ENCODE results near the gene ZNF385D. TPM values are rescaled to one million over a fixed set of nuclear protein-coding genes. Genes with fewer than 3 reads are reported as not detected.

The ZNF385D gene
- total RNA-seq, 6 experiments from 2014 or later: 0.06 to 2.7 (median 0.59) TPM; not detected in 1

GRCh38 chr3:21433751-21434150, 317.3 kb downstream of the ZNF385D start:
- no peak for ATAC-seq
- 52% methylated on average over 6 of the region's 6 CpGs for WGBS (ENCODE audit: insufficient coverage, low coverage, low lambda C conversion rate, missing lambda C conversion rate)

DNA sequence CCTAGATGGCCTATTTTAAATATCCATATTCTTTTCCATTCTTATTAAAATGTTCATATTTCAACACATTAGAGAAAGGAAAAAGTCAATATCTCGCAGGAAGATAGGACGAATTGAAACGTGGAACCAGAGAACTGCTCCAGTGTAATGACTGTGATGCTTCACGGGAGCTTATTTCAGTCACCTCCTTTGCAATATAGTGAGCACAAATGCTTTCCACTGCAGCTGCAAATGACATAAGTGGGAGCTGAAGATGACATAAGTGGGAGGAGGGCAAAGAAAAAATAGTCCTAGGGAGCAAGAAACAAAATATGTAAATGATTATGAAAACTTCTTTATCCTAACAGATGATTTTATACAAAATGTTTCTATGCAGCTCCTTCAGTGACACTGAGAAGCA, 324.1 kb downstream of the ZNF385D start:
- no peaks in the 10 kb centered on the region for H3K4me1 ChIP-seq
- ATAC-seq: no peak
- no peak overlapping the region for H3K4me3 ChIP-seq
- intact Hi-C loops (cut with DNase I): no loop called here
- TF ChIP-seq, protein P1, sequence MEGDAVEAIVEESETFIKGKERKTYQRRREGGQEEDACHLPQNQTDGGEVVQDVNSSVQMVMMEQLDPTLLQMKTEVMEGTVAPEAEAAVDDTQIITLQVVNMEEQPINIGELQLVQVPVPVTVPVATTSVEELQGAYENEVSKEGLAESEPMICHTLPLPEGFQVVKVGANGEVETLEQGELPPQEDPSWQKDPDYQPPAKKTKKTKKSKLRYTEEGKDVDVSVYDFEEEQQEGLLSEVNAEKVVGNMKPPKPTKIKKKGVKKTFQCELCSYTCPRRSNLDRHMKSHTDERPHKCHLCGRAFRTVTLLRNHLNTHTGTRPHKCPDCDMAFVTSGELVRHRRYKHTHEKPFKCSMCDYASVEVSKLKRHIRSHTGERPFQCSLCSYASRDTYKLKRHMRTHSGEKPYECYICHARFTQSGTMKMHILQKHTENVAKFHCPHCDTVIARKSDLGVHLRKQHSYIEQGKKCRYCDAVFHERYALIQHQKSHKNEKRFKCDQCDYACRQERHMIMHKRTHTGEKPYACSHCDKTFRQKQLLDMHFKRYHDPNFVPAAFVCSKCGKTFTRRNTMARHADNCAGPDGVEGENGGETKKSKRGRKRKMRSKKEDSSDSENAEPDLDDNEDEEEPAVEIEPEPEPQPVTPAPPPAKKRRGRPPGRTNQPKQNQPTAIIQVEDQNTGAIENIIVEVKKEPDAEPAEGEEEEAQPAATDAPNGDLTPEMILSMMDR (IDR thresholded peaks at IDR 0.05): no peak
- TF ChIP-seq POLR2A (IDR thresholded peaks at IDR 0.05): no peak
- DNase-seq: no peak
- no peaks in the 10 kb centered on the region for H3K9me3 ChIP-seq
- 52% methylated on average over 4 of the region's 4 CpGs for WGBS (ENCODE audit: insufficient coverage, low coverage, low lambda C conversion rate, missing lambda C conversion rate)
- no peak overlapping the region for H3K27ac ChIP-seq
- H3K36me3 ChIP-seq: no peaks in the 10 kb centered on the region
- H3K27me3 ChIP-seq: no peaks in the 10 kb centered on the region

More at GRCh38 chr3:21433751-21434150, 317.3 kb downstream of the ZNF385D start:
- Histone ChIP-seq H3K4me3 (no peak overlapping the region), H3K4me1 (no peaks in the 10 kb centered on the region), H3K9me3 (no peaks in the 10 kb centered on the region), H3K27ac (no peak overlapping the region), H3K36me3 (no peaks in the 10 kb centered on the region), H3K27me3 (no peaks in the 10 kb centered on the region)
- DNase-seq: no peak
- intact Hi-C loops (cut with DNase I): no loop called here
- TF ChIP-seq, protein P1 (IDR thresholded peaks at IDR 0.05): no peak
- no peak for TF ChIP-seq POLR2A (IDR thresholded peaks at IDR 0.05)

GRCh38 chr3:21425715-21426114, 325.3 kb downstream of the ZNF385D start:
- Histone ChIP-seq H3K36me3 (no peaks in the 10 kb centered on the region), H3K27ac (no peak overlapping the region), H3K27me3 (no peaks in the 10 kb centered on the region), H3K9me3 (no peaks in the 10 kb centered on the region), H3K4me1 (no peaks in the 10 kb centered on the region), H3K4me3 (no peak overlapping the region)
- TF ChIP-seq, protein P1 (IDR thresholded peaks at IDR 0.05): no peak
- no peak for TF ChIP-seq POLR2A (IDR thresholded peaks at IDR 0.05)
- WGBS (ENCODE audit: insufficient coverage, low coverage, low lambda C conversion rate, missing lambda C conversion rate): 64% methylated on average over 2 of the region's 2 CpGs
- DNase-seq: no peak
- no peak for ATAC-seq
- intact Hi-C loops (cut with DNase I): no loop called here

- 41% methylated on average over 9 of the region's 9 CpGs for WGBS (ENCODE audit: insufficient coverage, low coverage, low lambda C conversion rate, missing lambda C conversion rate)
- no peaks in the 10 kb centered on the region for H3K9me3 ChIP-seq
- no peaks in the 10 kb centered on the region for H3K4me1 ChIP-seq
- H3K4me3 ChIP-seq: no peak overlapping the region
- no peaks in the 10 kb centered on the region for H3K36me3 ChIP-seq
- TF ChIP-seq, protein P1 (IDR thresholded peaks at IDR 0.05): no peak
- TF ChIP-seq POLR2A (IDR thresholded peaks at IDR 0.05): no peak
- no peaks in the 10 kb centered on the region for H3K27me3 ChIP-seq
- H3K27ac ChIP-seq: no peak overlapping the region
- intact Hi-C loops (cut with DNase I): no loop called here
- DNase-seq: no peak
- ATAC-seq: no peak
Measured at GRCh38 chr3:21421096-21421495, 329.9 kb downstream of the ZNF385D start.

- Histone ChIP-seq H3K27ac (no peak overlapping the region), H3K36me3 (no peaks in the 10 kb centered on the region), H3K27me3 (no peaks in the 10 kb centered on the region), H3K4me3 (no peak overlapping the region), H3K9me3 (no peaks in the 10 kb centered on the region), H3K4me1 (no peaks in the 10 kb centered on the region)
- DNase-seq (no peak), ATAC-seq (no peak)
- TF ChIP-seq, protein P1 (IDR thresholded peaks at IDR 0.05): no peak
- no peak for TF ChIP-seq POLR2A (IDR thresholded peaks at IDR 0.05)
- WGBS (ENCODE audit: insufficient coverage, low coverage, low lambda C conversion rate, missing lambda C conversion rate): 13% methylated on average over 1 of the region's 1 CpG
- intact Hi-C loops (cut with DNase I): no loop called here
Measured at GRCh38 chr3:21417991-21418390, 333.0 kb downstream of the ZNF385D start.

Data from right lobe of liver (tissue), 6 donors.